B cell (primary cell): ENCODE measurements around the gene RPTOR. TPM values are rescaled to one million over a fixed set of nuclear protein-coding genes. Genes with fewer than 3 reads are reported as not detected.

ENCODE experiments used
- ATAC-seq: fragments of 200-7000 bp; cut with Tn5 transposase; one replicate; pipeline ENCODE4 v1.10.0; 2021; ENCODE audit warnings: low read depth, mild to moderate bottlenecking, moderate number of reproducible peaks, moderate library complexity
- CTCF ChIA-PET: fragments of 350-600 bp; sonication (Branson Sonifier 250); formaldehyde crosslinking; loops from one replicate; lab custom pipeline; 2021; ENCODE audit warnings: antibody characterized with exemption, inconsistent platforms; lab: Charles Lee
- POLR2A ChIA-PET: fragments of 350-600 bp; sonication (Branson Sonifier 250); formaldehyde crosslinking; loops from one replicate; lab custom pipeline; 2021; ENCODE audit warnings: antibody characterized with exemption; lab: Charles Lee
- DNase-seq: peaks from one replicate; pipeline ENCODE4 v3.0.0; 2013
- H2AFZ ChIP-seq: 2 replicates; pipeline ENCODE4 v1.6.1; 2012; ENCODE audit warnings: mild to moderate bottlenecking, low read depth, low read length; ENCODE audit not compliant: insufficient read depth, poor library complexity, severe bottlenecking
- H3K27ac ChIP-seq, 2 donors: 1 replicate in 1 of 2; 2 replicates in 1 of 2; pipeline ENCODE4 v1.5.1; 2012 to 2013; ENCODE audit warnings: low read length in 2 of 2, mild to moderate bottlenecking in 2 of 2, moderate library complexity in 1 of 2
- H3K27me3 ChIP-seq, 4 experiments: fragments of 200-600 bp in 1 of 4; sonication (generic) in 1 of 4; replicated peaks in 1 of 4; 1 replicate in 2 of 4; 2 replicates in 2 of 4; pipeline versions ENCODE4 v1.6.1 to v1.7.0; 2013 to 2016; ENCODE audit warnings: low read length in 3 of 4, mild to moderate bottlenecking in 2 of 4, mixed read lengths in 1 of 4, moderate library complexity in 1 of 4; ENCODE audit not compliant: insufficient read depth in 4 of 4, control insufficient read depth in 3 of 4; ENCODE audit errors: control extremely low read depth in 1 of 4
- H3K36me3 ChIP-seq, 2 experiments: replicated peaks in 1 of 2; 1 replicate in 1 of 2; 2 replicates in 1 of 2; pipeline versions ENCODE4 v1.6.1 to v1.7.1; 2013; ENCODE audit warnings: low read length in 1 of 2; ENCODE audit not compliant: insufficient read depth in 2 of 2, control insufficient read depth in 1 of 2; ENCODE audit errors: control extremely low read depth in 1 of 2, extremely low read depth in 1 of 2
- H3K4me1 ChIP-seq, 2 donors: fragments of 200-600 bp in 1 of 2; sonication (generic) in 1 of 2; 1 replicate in 1 of 2; 2 replicates in 1 of 2; pipeline versions ENCODE4 v1.5.1 to v1.6.1; 2013 to 2017; ENCODE audit warnings: low read length in 2 of 2; ENCODE audit not compliant: control insufficient read depth in 2 of 2, insufficient read depth in 2 of 2
- H3K4me2 ChIP-seq: replicated peaks from 2 replicates; pipeline ENCODE3; 2012; ENCODE audit warnings: mild to moderate bottlenecking, low read depth, low read length; ENCODE audit not compliant: poor library complexity, severe bottlenecking
- H3K4me3 ChIP-seq, 5 experiments: fragments of 200-600 bp in 1 of 5; sonication (generic) in 1 of 5; 1 replicate in 3 of 5; 2 replicates in 2 of 5; pipeline versions ENCODE4 v1.5.1 to v1.7.0; 2011 to 2016; ENCODE audit warnings: low read length in 4 of 5, mild to moderate bottlenecking in 4 of 5, low read depth in 2 of 5, control low read depth in 1 of 5, moderate library complexity in 1 of 5; ENCODE audit not compliant: insufficient read depth in 1 of 5; ENCODE audit errors: control extremely low read depth in 1 of 5, extremely low read depth in 1 of 5
- H3K79me2 ChIP-seq: fragments of 200-600 bp; sonication (generic); one replicate; pipeline ENCODE4 v1.6.0; 2016; ENCODE audit warnings: low read length; ENCODE audit not compliant: control insufficient read depth, insufficient read depth
- H3K9ac ChIP-seq: fragments of 200-600 bp; sonication (generic); 2 replicates; pipeline ENCODE4 v1.6.1; 2017; ENCODE audit warnings: mild to moderate bottlenecking, low read length, moderate library complexity
- H3K9me3 ChIP-seq, 3 donors: one replicate each; pipeline versions ENCODE4 v1.6.1 to v1.7.1; 2013; ENCODE audit warnings: low read length in 2 of 3; ENCODE audit not compliant: control insufficient read depth in 2 of 3, insufficient read depth in 1 of 3; ENCODE audit errors: control extremely low read depth in 1 of 3
- H4K20me1 ChIP-seq: 2 replicates; pipeline ENCODE4 v1.6.0; 2012; ENCODE audit warnings: mild to moderate bottlenecking, low read length; ENCODE audit not compliant: insufficient read depth, control insufficient read depth, poor library complexity, severe bottlenecking
- H3K27ac Mint-ChIP-seq: one replicate; pipeline ENCODE4 v1.8.0; 2021; ENCODE audit warnings: mixed read lengths
- H3K27me3 Mint-ChIP-seq: one replicate; pipeline ENCODE4 v1.8.0; 2021; ENCODE audit warnings: mixed read lengths
- H3K4me1 Mint-ChIP-seq: one replicate; pipeline ENCODE4 v1.8.0; 2021; ENCODE audit warnings: mixed read lengths
- H3K4me3 Mint-ChIP-seq: one replicate; pipeline ENCODE4 v1.8.0; 2021; ENCODE audit warnings: mixed read lengths
- H3K9me3 Mint-ChIP-seq: one replicate; pipeline ENCODE4 v1.8.0; 2022; ENCODE audit warnings: mixed read lengths; ENCODE audit not compliant: insufficient read depth
- EZH2 ChIP-seq: IDR thresholded peaks from 2 replicates; pipeline ENCODE4 v1.6.1; 2012; ENCODE audit warnings: borderline replicate concordance, low read depth, mild to moderate bottlenecking, moderate library complexity, low read length; ENCODE audit not compliant: insufficient read depth, poor library complexity, severe bottlenecking
- WGBS: methylation state at CpG from one replicate; pipeline ENCODE4 v1.1.5; 2013; ENCODE audit warnings: missing lambda C conversion rate; ENCODE audit not compliant: insufficient coverage; 5-methylcytosine and 5-hydroxymethylcytosine counted together
- intact Hi-C: fragments of 100-400 bp; cut with micrococcal nuclease; formaldehyde crosslinking; loops from one replicate; pipeline ENCODE4 v1.10.0; 2022
- polyA plus RNA-seq: library from polyadenylated mRNA; depleted of rRNA; stranded (reverse); fragments of >200 nt; gene quantifications from 2 replicates; pipeline ENCODE4 v1.2.3, GENCODE V29; 2012
- total RNA-seq, 2 donors: library from RNA; stranded (reverse); fragments of 120-200 nt in 1 of 2; gene quantifications; 1 replicate in 1 of 2; 2 replicates in 1 of 2; pipeline versions ENCODE4 v1.2.3 to v1.2.4, GENCODE V29; 2013 to 2022
- TF ChIP-seq, protein P1 (sequence below): fragments of 200-600 bp; IDR thresholded peaks from one replicate; pipeline ENCODE4 v1.8.0; 2022; ENCODE audit warnings: antibody characterized with exemption, mild to moderate bottlenecking

Gene RPTOR
- total and polyA plus RNA-seq, 2 donors (not counting 1 experiment from before 2014, with no cell fraction given) = 13.4 to 58.8 TPM

DNA sequence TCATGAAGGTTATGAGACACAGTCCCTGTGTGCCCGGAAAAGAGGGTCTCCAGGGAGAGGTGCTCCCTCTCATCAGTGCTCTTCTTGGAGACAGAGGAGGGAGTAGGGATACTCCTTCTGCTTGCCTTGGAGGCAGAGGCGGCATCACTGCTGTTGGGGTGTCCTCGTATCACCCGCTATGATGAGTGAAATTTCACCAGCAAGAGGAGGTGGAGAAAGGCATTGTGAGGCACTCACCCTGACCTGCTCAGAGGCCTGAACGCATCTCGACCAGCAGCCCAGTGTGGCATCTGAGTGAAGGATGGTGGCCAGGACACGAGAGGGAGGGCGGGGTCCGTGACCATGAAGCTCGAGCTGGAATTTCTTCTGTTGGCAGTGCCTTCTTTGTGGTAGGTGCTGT, 224.9 kb downstream of the RPTOR start:
- no peak for ATAC-seq
- no peak overlapping the region for H3K4me2 ChIP-seq
- Mint-ChIP-seq H3K4me3 (no peak overlapping the region), H3K27me3 (no peaks in the 10 kb centered on the region), H3K9me3 (no peaks in the 10 kb centered on the region), H3K27ac (no peak overlapping the region), H3K4me1 (peaks cover 31% of the 10 kb centered on the region)
- over 99% methylated on average over 10 of the region's 10 CpGs for WGBS
- H2AFZ ChIP-seq = no peak overlapping the region
- CTCF ChIA-PET = no interaction called here
- no peak for DNase-seq
- peaks cover 29 to 35% of the 10 kb centered on the region in 2 donors for H3K4me1 ChIP-seq
- intact Hi-C loops = no loop called here
- H3K4me3 ChIP-seq = no peak overlapping the region
- no peak overlapping the region for H3K9ac ChIP-seq
- H3K9me3 ChIP-seq = no peaks in the 10 kb centered on the region
- POLR2A ChIA-PET = no interaction called here
- H3K36me3 ChIP-seq = peaks cover 0 to 11% of the 10 kb centered on the region in 2 experiments
- H4K20me1 ChIP-seq = no peaks in the 10 kb centered on the region
- no peak for TF ChIP-seq EZH2
- TF ChIP-seq, protein P1, sequence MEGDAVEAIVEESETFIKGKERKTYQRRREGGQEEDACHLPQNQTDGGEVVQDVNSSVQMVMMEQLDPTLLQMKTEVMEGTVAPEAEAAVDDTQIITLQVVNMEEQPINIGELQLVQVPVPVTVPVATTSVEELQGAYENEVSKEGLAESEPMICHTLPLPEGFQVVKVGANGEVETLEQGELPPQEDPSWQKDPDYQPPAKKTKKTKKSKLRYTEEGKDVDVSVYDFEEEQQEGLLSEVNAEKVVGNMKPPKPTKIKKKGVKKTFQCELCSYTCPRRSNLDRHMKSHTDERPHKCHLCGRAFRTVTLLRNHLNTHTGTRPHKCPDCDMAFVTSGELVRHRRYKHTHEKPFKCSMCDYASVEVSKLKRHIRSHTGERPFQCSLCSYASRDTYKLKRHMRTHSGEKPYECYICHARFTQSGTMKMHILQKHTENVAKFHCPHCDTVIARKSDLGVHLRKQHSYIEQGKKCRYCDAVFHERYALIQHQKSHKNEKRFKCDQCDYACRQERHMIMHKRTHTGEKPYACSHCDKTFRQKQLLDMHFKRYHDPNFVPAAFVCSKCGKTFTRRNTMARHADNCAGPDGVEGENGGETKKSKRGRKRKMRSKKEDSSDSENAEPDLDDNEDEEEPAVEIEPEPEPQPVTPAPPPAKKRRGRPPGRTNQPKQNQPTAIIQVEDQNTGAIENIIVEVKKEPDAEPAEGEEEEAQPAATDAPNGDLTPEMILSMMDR = no peak
- no peaks in the 10 kb centered on the region for H3K27me3 ChIP-seq
- H3K27ac ChIP-seq = no peak overlapping the region
- peaks cover 11% of the 10 kb centered on the region for H3K79me2 ChIP-seq

DNA sequence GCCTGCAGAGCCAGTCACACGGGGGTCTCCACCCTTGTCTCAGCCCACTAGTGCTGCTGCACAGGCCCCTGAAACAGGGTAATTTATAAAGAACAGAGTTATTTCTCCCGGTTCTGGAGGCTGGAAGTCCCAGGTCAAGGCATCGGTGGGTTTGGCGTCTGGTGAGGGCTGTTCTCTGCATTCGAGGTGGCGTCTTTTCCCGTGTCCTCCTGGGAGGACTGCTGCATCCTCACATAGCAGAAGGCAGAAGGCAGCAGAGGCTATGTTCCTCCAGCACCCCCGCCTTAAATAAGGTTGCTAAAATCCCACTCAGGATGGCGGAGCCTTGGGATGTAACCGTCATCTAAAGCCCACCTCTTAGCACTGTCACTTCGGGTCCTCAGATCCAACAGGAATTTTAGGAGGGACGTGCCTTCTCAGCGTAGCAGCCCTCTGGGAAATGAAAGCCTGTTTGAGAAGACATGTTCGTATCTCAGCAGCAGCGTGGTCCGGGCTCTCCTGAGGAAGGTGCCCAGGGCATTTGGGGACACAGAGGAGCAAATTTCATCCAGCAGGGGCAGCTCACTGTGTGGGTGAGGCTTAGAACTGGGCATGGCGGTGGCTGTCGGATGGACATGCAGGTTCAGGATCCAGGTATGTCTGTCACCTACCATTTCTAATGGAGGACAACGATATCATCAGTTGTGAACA, 225.4 kb downstream of the RPTOR start:
- Mint-ChIP-seq H3K4me1 (peaks cover 32% of the 10 kb centered on the region), H3K4me3 (no peak overlapping the region), H3K9me3 (no peaks in the 10 kb centered on the region), H3K27ac (no peak overlapping the region), H3K27me3 (no peaks in the 10 kb centered on the region)
- ATAC-seq (no peak), DNase-seq (no peak)
- Histone ChIP-seq H3K36me3 (peaks cover 0 to 11% of the 10 kb centered on the region in 2 experiments), H2AFZ (no peak overlapping the region), H4K20me1 (no peaks in the 10 kb centered on the region), H3K4me2 (no peak overlapping the region), H3K4me1 (peaks cover 32 to 36% of the 10 kb centered on the region in 2 donors), H3K9ac (no peak overlapping the region), H3K27me3 (no peaks in the 10 kb centered on the region), H3K4me3 (no peak overlapping the region), H3K27ac (no peak overlapping the region), H3K79me2 (peaks cover 11% of the 10 kb centered on the region), H3K9me3 (no peaks in the 10 kb centered on the region)
- intact Hi-C loops = no loop called here
- CTCF ChIA-PET = no interaction called here
- whole genome bisulfite sequencing = 98% methylated on average over 19 of the region's 19 CpGs
- POLR2A ChIA-PET = no interaction called here
- TF ChIP-seq, protein P1 = no peak
- no peak for TF ChIP-seq EZH2
